ENCODE measurements around the gene LMO7.
"Not testable (repeated sequence)": the region's sequence is repeated elsewhere in the genome, so short reads cannot be mapped to it uniquely, and the experiment has no call there.

The LMO7 gene

DNA sequence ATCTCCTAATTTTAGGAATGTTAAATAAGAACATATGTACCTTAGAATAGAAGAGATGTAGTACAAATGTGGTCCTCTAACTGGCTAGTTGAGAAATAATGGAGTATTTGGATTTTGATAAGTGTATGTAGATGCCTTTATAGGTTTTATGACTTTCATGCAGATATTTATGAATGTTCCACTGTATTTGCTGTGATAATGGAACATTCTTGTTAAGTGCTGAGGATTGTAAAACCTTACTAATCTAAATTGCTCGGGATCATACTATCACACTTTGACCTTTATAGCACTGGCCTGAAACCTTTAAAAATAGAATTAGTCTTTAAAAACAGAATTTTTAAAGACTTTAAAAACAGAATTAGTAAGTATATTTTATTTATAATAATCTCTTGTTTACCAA lies 135.1 kb downstream of the LMO7 start:
- no peak for DNase-seq (ENCODE audit: low read depth, low spot score)

DNA sequence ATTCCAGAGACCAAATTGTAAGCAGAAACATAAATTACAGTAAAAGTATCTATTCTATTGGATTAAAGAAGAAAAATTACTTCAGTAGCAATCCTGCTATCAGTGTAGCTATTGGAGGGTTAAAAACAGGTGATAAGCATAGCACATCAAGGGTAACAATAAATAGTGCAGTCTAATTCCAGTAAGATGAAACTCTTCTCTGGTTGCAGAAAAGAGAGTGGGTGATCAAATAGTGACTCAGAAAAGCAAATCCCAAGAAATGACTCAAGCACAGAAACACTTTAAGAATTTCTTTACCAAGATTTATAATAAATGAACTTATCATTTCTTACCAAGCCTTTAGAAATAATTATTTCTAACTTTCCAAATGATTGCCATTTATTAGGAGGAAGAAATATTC lies 135.7 kb downstream of the LMO7 start:
- DNase-seq (ENCODE audit: low read depth, low spot score), result no peak

DNA sequence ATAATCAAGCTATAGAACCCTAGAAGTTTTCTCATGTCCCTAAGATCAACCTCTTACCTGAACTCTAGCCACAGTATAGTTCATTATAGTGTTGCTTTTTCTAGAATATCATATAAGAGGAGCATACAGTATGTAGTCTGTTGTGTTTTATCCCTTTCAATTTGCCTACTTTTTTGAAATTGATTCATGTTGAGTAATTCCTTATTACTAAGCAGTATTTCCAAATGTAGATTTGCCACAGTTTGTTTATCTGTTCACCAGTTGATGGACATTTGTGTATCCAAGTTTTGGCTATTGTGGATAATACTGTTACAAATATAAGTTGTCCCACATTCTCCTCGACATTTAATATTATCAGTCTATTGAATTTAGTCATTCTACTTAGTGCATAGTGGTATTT lies 138.0 kb downstream of the LMO7 start:
- no peak for DNase-seq (ENCODE audit: low read depth, low spot score)

DNA sequence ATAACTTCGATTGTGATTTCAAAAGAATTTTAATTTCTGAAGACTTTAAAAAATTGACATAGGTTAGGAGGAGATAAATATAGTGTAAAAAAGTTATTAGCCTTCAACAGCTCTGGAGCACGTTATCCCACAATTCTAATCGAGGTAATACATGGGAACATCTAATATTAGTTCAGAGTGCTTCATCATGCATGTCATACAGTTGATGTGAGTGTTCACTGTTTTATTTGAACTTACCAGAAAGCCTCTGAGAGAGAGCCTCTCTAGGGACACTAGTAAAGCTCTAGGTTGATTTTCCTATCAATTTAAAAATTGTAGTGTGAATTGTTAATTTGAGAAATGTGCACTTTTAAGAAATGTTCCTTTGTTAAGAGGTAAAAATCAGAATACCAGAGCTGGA lies 140.4 kb downstream of the LMO7 start:
- DNase-seq (ENCODE audit: low read depth, low spot score), result no peak

GRCh38 chr13:75779393-75779792 lies 143.3 kb downstream of the LMO7 start:
- DNase-seq (ENCODE audit: low read depth, low spot score), result no peak

DNA sequence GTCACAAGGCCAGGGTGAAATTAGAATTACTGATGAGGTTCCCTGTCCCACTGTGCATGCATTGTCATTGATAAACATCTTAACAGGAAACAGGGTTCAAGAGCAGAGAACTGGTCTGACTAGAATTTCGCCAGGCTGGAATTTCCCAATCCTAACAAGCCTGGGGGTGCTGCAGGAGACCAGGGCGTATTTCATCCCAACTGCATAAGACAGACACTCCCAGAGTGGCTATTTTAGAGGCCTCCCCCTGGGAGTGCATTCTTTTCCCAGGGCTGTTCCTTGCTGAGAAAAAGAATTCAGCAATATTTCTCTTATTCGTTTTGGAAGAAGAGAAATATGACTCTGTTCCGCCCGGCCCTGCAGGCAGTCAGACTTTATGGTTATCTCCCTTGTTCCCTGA lies 144.0 kb downstream of the LMO7 start:
- not testable (repeated sequence) for DNase-seq (ENCODE audit: low read depth, low spot score)

DNA sequence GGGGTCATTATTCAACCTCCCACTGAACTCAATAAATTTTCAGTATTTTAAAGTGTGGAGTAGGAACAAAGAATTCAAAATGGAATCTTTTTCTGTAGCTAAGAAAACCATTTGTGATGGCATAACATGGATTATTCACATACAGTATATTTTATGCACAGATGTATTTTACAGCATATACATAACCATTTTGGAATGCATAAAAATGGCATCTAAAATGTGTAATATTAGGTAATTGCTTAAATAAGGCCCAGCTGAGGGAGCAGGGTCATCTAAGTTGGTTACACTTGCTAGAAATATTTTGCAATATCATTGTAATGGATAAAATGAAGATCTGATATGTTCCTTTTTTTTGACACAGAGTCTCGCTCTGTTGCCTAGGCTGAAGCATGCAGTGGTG lies 146.9 kb downstream of the LMO7 start:
- no peak for DNase-seq (ENCODE audit: low read depth, low spot score)

DNA sequence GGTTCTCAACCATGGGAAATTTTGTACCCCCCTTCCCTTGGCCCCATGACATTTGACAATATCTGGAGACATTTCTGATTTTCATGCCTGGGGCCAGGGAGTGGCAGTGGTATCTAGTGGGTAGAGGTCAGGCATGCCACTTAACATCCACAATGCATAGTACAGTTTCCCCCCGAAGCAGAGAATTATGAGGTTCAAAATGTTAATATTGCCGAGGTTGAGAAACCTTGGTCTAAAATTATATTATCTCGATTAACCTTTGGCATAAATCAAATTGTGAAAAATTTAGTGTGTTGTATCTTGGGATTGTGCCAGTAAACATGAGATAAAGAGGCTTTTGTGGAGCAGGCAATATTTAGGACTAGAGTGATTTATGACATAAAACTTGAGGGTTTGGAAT lies 147.9 kb downstream of the LMO7 start:
- no peak for DNase-seq (ENCODE audit: low read depth, low spot score)

- no peak for DNase-seq (ENCODE audit: low read depth, low spot score)
Measured at GRCh38 chr13:75785130-75785529, 149.0 kb downstream of the LMO7 start.

DNA sequence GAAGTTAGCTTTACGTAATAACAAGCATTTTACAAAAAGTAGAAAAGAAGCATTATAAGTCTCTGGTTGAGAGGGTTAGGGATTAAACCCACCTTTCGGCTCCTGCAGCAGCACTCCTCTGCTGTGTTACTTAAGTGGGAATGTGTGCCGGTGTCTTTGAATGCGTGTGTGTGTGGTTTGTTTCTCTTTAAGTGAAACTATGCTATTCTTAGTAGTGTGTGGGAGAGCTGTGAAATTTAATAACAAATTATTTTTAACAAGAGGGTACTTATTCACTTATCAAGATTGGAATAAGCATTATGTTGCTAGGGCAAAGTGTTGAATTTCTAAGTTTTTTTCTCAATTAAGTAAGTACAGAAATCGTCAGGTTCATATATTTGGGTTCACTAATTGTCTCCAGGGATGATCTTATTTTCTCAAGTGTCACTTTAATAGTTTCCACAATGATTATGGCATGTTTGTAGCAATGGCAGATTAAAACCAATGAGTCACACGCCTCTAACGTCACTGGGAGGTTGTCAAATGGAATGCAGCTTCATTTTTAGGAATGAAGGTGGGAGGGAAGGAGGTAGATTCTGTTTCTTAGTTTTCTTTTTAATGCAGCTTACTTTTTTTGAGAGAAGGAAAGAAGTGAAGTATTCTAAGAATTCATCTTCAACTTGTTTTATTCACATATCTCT lies 151.3 kb downstream of the LMO7 start:
- no peak for DNase-seq (ENCODE audit: low read depth, low spot score)

- no peak for DNase-seq (ENCODE audit: low read depth, low spot score)
Measured at GRCh38 chr13:75788481-75788981, 152.4 kb downstream of the LMO7 start.

- no peak for DNase-seq (ENCODE audit: low read depth, low spot score)
Measured at GRCh38 chr13:75789451-75790197, 153.5 kb downstream of the LMO7 start.

GRCh38 chr13:75790198-75790970 lies 154.3 kb downstream of the LMO7 start:
- no peak for DNase-seq (ENCODE audit: low read depth, low spot score)

DNA sequence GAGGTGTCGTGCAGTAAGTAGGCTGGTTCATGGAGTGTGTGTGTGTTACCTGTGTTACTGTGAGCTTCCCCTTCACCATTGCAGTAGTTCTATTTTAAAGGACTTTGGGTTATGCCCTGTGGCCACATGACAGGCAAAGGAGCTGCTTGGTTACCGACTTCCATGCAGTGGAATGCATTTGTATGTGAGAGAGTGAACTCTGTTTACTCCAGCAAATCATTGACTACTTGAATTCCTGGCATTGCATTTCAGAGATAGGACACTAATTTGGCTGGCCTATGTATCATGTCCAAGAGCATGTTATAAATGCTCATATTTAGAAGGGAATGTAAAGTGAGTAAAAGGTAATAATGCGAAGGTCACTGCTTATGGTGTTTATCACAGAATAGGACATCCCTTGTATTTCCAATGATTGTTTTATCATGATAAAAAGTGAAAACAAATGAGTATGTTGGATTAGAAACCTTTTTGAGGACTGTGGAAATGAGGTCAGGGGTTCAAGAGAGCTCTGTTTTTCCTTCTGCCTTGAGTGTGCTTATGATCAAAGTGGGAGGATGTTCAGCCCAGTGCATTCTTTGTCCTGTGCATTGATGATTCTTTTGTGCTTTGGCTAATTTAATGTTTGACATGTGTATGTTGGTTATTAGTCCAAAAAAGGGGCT lies 156.5 kb downstream of the LMO7 start:
- no peak for DNase-seq (ENCODE audit: low read depth, low spot score)

DNA sequence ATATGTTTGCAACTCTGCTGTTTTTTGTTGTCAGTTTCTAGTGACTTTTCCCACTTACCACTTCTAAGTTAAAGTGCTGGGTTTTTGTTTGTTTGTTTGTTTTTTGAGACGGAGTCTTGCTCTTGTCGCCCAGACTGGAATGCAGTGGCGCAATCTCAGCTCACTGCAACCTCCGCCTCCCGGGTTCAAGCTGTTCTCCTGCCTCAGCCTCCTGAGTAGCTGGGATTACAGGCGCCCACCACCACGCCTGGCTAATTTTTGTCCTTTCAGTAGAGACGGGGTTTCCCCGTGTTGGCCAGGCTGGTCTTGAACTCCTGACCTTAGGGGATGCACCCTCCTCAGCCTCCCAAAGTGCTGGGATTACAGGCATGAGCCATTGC lies 157.0 kb downstream of the LMO7 start:
- not testable (repeated sequence) for DNase-seq (ENCODE audit: low read depth, low spot score)

GRCh38 chr13:75794663-75795062 lies 158.5 kb downstream of the LMO7 start:
- DNase-seq (ENCODE audit: low read depth, low spot score), result no peak

- no peak for DNase-seq (ENCODE audit: low read depth, low spot score)
Measured at GRCh38 chr13:75795274-75795673, 159.1 kb downstream of the LMO7 start.

DNA sequence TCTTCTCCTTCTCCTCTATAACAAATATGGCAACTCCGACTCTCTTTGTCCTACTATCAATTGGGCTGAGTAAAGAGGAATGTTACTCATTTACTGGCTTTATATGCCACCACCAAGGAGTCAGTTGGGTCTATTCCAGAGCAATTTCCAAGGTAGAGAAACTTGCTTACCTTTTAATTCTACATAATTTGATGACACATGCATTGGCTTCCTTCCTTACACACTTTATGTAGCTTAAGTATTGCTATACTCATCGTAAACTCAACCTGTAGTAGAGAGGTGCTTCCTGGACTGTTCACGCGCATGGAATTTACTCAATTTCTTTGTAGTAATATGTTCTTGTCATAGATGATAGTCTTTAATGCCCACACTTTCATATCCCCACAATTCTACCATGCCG lies 160.7 kb downstream of the LMO7 start:
- DNase-seq (ENCODE audit: low read depth, low spot score), result no peak

GRCh38 chr13:75797239-75797638 lies 161.1 kb downstream of the LMO7 start:
- DNase-seq (ENCODE audit: low read depth, low spot score), result no peak

GRCh38 chr13:75797719-75798118 lies 161.6 kb downstream of the LMO7 start:
- DNase-seq (ENCODE audit: low read depth, low spot score), result no peak

DNA sequence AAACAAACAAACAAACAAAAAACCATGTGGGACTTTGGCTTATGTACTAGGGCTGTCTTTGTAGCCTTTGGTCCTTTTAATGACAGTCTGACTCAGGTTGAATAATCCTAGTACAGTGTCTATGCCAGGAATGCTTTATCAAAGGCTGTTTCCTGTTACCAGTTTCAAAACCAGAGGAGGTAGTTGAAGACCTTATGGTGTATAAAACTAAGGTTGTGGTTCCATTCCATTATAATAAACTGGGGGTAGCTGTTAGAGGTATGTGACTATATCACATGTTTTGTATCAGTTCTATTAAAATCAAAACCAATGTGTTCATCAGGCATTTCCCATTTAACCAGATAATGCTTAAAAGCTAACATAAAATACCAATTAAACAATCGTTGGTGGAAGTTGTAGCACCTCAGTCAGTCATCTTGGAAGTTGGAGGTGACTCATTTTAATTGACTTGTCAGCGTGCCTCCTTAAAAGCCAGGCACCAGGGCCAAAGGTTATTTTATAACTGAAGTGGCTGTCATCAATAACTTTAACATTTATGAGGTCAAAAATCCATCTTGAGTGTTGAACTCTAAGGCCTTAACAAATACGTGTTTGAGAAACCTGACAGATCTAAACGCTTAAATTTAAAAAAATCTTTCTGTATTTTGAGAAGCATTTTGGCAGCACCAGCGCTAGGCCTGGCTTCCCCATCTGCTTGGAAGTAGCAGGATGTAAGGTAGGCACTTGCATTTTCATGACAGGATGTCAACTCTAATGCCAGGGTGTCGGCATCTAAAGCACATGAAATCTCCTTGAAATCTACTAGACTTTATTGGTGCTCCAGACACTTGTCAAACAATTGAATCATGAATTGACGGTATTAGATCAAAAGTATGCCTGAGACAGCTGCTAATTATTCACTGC lies 162.5 kb downstream of the LMO7 start:
- DNase-seq (ENCODE audit: low read depth, low spot score), result no peak
